HG03442 (cell line): Measurements from ENCODE around the gene CEP85.

Experiments used
- ATAC-seq: cut with Tn5 transposase; IDR thresholded peaks from one replicate; pipeline ENCODE4 v1.9.1; 2021; ENCODE audit warnings: mild to moderate bottlenecking, moderate library complexity; ENCODE audit not compliant: unreplicated experiment

Gene CEP85

GRCh38 chr1:26233903-26234643 lies at the start of gene CEP85:
TSS of gene CEP85 (plus strand) at chr1:26234200. CDS start at chr1:26239784, 5,584 bp downstream.
- ATAC-seq: peak; percentile 87

- ATAC-seq: no peak
These were observed 49.1 kb upstream of the CEP85 start for GRCh38 chr1:26184883-26185282.

GRCh38 chr1:26187882-26188281 lies 46.1 kb upstream of the CEP85 start:
- no peak for ATAC-seq

DNA sequence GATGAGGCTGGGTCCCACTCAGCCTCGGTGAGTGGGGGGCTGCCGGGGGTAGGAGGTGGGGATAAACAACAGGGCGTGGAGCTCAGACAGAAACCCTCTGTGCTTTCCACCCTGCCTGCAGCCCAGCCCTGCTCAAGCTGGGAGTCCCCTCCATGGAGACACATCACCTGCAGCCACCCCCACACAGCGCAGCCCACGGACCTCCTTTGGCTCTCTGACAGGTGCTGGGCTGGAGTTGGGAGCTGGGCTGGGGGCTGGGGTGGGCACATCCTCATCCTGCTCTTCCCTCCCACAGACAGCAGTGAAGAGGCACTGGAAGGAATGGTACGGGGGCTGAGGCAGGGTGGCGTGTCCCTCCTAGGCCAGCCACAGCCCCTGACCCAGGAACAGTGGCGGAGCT lies 45.5 kb upstream of the CEP85 start:
- ATAC-seq: no peak

DNA sequence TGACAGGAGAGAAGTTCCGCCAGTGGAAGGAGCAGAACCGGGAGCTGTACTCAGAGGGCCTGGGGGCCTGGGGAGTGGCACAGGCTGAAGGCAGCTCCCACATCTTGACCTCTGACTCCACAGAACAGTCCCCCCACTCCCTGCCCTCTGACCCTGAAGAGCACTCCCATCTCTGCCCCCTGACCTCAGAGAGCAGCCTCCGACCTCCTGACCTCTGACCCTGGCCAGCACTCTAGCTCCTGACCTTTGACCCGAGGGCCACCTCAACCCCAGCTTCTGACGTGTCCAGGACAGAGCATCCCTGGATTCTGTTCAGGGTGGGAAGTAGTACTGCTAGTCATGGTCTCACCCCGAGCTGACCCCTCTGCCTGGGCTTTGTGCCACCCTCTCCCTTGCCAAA lies 44.7 kb upstream of the CEP85 start:
- ATAC-seq: no peak

DNA sequence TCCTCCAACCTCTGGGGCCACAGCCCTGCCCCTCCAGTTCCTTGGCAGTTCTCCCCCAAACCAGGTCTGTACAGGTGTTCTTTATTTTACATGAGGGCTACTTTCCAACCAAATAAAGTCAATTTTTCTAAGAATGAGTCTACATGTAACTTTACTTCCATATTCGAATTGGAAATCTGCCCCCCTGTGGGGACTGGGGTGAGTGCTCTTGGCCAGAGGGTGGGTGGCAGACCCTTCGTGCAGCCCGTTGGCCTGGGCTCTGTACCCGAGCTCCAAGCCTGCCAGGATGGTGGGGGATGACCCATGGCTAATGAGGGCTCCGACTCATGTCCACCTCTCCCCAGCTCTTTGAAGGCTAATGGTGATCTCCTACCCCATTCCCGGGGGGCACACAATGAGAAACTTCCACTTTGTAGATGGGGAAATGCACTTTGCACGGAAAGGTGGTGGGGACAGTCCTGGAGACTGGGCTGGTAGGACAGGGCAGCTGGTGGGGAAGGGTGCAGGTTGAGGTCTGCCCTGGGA lies 44.2 kb upstream of the CEP85 start:
- no peak for ATAC-seq

GRCh38 chr1:26190373-26190987 lies 43.5 kb upstream of the CEP85 start, which contains the start of gene CATSPER4:
TSS of gene CATSPER4 (plus strand) at chr1:26190602. CDS start at chr1:26190628, 26 bp downstream.
- no peak for ATAC-seq

DNA sequence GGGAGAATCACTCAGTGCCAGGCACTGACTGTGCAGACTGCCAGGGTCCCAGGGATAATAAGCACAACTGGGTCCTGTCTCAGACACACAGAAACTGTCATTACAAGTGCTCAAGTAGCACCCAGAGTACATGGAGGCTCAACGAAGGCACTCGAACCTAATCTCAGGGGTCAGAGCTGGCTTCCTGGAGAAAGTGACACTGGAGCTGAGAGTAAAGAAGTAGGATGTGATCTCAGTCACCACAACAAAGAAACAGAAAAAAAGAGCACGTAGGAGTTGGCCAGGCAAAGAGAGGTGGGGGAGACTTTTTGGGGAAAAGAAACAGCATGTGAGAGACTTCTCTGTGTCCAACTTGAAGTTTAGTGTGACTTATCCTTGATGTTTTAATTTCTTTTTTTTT lies 42.3 kb upstream of the CEP85 start:
- ATAC-seq: no peak

GRCh38 chr1:26195805-26196204 lies 38.2 kb upstream of the CEP85 start:
- no peak for ATAC-seq

DNA sequence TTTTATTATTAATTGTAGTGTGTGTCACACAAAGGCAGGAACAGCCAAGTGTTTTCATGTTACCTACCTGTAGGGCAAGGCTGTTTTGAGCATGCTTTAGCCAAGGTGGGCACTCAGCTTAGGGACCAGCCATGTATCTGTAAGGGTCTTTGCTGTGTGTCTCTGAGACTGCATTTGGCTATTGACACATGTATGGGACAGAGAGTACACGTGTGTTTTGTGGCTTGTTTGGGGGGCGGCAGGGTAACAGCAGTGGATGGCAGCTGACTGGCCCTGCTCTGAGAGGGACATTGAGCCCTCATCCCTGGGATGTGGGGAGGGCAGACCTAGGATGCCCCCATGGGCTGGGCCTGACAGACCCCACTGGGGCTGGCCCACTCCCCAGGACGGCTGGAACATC lies 36.7 kb upstream of the CEP85 start:
- ATAC-seq: no peak

DNA sequence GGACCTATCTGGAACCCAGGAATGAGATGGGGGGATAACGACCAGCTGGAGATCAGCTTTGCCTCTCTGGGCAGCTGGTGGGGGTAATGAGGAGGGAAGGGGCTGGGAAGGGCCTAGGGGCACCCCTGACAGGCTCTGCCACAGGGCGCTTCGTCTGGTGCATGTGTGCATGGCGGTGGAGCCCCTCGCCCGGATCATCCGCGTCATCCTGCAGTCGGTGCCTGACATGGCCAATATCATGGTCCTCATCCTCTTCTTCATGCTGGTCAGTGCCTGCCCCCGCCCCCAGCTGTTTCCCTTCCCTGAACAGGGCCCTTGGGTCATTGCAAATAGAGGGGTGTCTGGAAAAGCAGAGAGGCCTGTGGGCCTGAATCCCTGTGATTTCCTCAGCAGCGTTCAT lies 36.2 kb upstream of the CEP85 start:
- ATAC-seq: no peak

- no peak for ATAC-seq
These were observed 33.6 kb upstream of the CEP85 start for GRCh38 chr1:26200413-26200812.

DNA sequence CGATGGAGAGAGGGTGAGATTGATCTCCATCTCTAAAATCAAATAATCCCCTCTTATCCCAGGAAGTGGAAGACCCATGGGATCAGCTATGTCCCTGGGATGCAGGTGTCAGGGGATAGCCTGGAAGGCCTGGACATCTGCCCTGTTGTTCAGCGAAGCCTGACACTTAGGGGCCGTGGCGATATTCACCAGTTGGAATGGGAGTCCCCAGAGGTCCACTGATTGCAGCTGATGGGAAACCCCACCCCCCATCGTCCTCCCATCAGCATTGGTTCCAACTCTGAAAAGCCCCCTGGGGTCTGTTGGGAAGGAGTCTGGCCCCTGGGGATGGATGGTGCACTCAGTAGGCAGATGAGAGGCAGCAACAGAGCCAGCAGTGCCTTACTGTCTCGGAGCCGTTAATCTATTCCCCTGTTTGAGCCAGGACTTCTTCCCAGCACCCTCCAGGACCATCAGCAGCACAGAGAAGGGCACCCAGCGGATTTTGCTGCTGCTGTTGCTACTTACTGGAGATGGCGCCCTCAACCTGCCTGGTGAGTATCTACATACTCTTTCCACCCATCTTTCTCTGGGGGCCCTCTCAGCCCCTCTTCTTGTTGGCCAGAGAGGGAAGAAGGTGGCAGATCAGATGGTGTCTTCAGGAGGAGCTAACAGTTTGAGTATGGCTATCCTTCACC lies 30.2 kb upstream of the CEP85 start:
- no peak for ATAC-seq

GRCh38 chr1:26210147-26210870 lies 23.7 kb upstream of the CEP85 start:
- ATAC-seq: no peak

DNA sequence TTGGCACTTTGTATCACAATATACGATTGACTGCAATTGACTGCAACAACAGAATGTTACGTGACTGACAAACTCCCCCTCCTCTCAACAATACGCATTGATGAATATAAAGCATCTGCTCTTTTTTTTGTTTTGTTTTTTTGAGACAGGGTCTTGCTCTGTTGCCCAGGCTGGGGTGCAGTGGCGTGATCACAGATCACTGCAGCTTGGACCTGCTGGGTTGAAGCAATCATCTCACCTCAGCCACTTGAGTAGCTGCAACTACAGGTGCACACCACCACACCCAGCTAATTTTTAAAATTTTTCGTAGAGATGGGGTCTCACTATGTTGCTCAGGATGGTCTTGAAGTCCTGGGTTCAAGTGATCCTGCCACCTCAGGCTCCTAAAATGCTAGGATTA lies 21.3 kb upstream of the CEP85 start:
- no peak for ATAC-seq

- no peak for ATAC-seq
These were observed 20.6 kb upstream of the CEP85 start for GRCh38 chr1:26213335-26213905.

GRCh38 chr1:26215246-26215645 lies 18.8 kb upstream of the CEP85 start:
- no peak for ATAC-seq

- no peak for ATAC-seq
These were observed 15.0 kb upstream of the CEP85 start for GRCh38 chr1:26218906-26219494.

DNA sequence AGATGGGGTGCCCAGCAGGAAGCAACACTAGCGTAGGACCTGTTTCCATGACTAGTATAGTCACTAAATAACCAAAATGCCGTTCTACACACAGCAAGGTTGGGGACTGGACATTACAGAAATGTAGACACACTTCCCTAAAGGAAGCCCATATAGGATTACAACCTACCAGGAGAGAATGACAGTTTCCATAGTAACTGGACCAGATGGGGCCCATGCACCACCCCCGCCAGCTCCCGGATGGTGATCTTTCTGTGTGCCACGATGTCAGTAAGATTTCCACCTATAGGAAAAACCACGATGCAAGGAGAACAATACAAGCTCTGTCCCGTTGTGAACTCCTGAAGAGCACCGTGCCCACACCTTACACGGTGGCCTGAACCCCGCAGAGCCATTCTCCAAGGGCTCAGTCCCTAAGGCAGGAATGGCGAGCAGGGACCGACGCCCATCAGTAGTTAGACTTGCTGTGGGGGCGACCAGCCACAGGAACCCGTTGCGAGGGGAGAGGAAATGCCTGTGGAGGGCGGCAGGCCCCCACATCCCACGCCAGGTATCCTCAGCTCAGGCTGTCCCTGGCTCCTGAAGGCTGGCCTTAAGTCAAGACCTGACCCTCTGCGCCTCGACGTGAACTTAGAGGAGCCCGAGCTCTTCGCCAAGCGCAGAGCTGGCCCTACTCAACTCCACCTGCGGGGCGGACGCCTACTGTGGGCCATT lies 13.6 kb upstream of the CEP85 start:
- no peak for ATAC-seq

GRCh38 chr1:26221094-26221493 lies 12.9 kb upstream of the CEP85 start:
- ATAC-seq: no peak
